Peyer's patch (tissue), 4 donors: ENCODE measurements around the gene RBM4. TPM values are rescaled to one million over a fixed set of nuclear protein-coding genes. Genes with fewer than 3 reads are reported as not detected.
"Not testable (repeated sequence)": the region's sequence is repeated elsewhere in the genome, so short reads cannot be mapped to it uniquely, and the experiment has no call there.

Source experiments
- DNase-seq, 3 donors: peaks; one replicate each; pipeline ENCODE4 v3.0.0-alpha.2; 2017 to 2019
- H3K27ac ChIP-seq, 4 donors: fragments of 200-600 bp; sonication (generic); one replicate each; pipeline ENCODE4 v1.5.1; 2016 to 2019
- H3K27me3 ChIP-seq, 2 donors: fragments of 200-600 bp; sonication (generic); one replicate each; pipeline ENCODE4 v1.5.1; 2019
- H3K36me3 ChIP-seq, 3 donors: fragments of 200-600 bp; sonication (generic); one replicate each; pipeline ENCODE4 v1.5.1; 2016 to 2019
- H3K4me1 ChIP-seq, 4 donors: fragments of 200-600 bp; sonication (generic); one replicate each; pipeline ENCODE4 v1.5.1; 2016 to 2019
- H3K4me3 ChIP-seq, 4 donors: fragments of 200-600 bp; sonication (generic); 1 replicate in 3 of 4; 2 replicates in 1 of 4; pipeline ENCODE4 v1.5.1; 2016 to 2019; ENCODE audit warnings: mild to moderate bottlenecking in 1 of 4
- H3K9me3 ChIP-seq, 4 donors: fragments of 200-600 bp; sonication (generic); one replicate each; pipeline ENCODE4 v1.5.1; 2016 to 2019; ENCODE audit warnings: mild to moderate bottlenecking in 1 of 4
- CTCF ChIP-seq, 6 experiments: fragments of 450-650 bp in 4 of 6; fragments of 200-600 bp in 2 of 6; sonication (generic) in 1 of 6; IDR thresholded peaks; one replicate each; pipeline ENCODE4 v1.5.1; 2017 to 2019; ENCODE audit warnings: antibody characterized with exemption in 6 of 6, mild to moderate bottlenecking in 3 of 6, moderate library complexity in 1 of 6
- POLR2A ChIP-seq, 2 donors: fragments of 450-650 bp; IDR thresholded peaks; one replicate each; pipeline ENCODE4 v1.5.1; 2017; ENCODE audit warnings: antibody characterized with exemption in 2 of 2, mild to moderate bottlenecking in 2 of 2, moderate library complexity in 2 of 2
- total RNA-seq, 4 donors: library from RNA; depleted of rRNA; stranded (reverse); fragments of >200 nt; gene quantifications; one replicate each; pipeline ENCODE4 v1.1.0, GENCODE V29; 2016

RBM4 gene
- total RNA-seq, 4 donors from 2014 or later: 64.6 to 90.8 (median 75.3) TPM

GRCh38 chr11:66600631-66601233, 37.8 kb upstream of the RBM4 start:
- peaks cover 0 to 4% (median 3%) of the 10 kb centered on the region in 4 donors for H3K4me1 ChIP-seq
- no peaks in the 10 kb centered on the region for H3K27me3 ChIP-seq
- H3K9me3 ChIP-seq: no peaks in the 10 kb centered on the region
- TF ChIP-seq CTCF (IDR thresholded peaks at IDR 0.05) (no peak), POLR2A (IDR thresholded peaks at IDR 0.05) (no peak)
- H3K27ac ChIP-seq: no peak overlapping the region
- no peak overlapping the region for H3K4me3 ChIP-seq
- peaks cover 0 to 37% (median 0%) of the 10 kb centered on the region in 3 donors for H3K36me3 ChIP-seq
- DNase-seq: no peak

GRCh38 chr11:66603072-66603471, 35.4 kb upstream of the RBM4 start:
- no peak overlapping the region for H3K27ac ChIP-seq
- H3K4me3 ChIP-seq: no peak overlapping the region
- H3K4me1 ChIP-seq: peaks cover 0 to 11% (median 5%) of the 10 kb centered on the region in 4 donors
- TF ChIP-seq POLR2A (IDR thresholded peaks at IDR 0.05): no peak
- no peak for TF ChIP-seq CTCF (IDR thresholded peaks at IDR 0.05)
- peaks cover 0 to 43% (median 0%) of the 10 kb centered on the region in 3 donors for H3K36me3 ChIP-seq
- H3K27me3 ChIP-seq: no peaks in the 10 kb centered on the region
- no peak for DNase-seq
- no peaks in the 10 kb centered on the region for H3K9me3 ChIP-seq

- no peak for DNase-seq
- TF ChIP-seq POLR2A (IDR thresholded peaks at IDR 0.05) (no peak), CTCF (IDR thresholded peaks at IDR 0.05) (no peak)
- Histone ChIP-seq H3K27me3 (no peaks in the 10 kb centered on the region), H3K27ac (no peak overlapping the region), H3K4me1 (peaks cover 0 to 15% (median 6%) of the 10 kb centered on the region in 4 donors), H3K36me3 (peaks cover 0 to 39% (median 0%) of the 10 kb centered on the region in 3 donors), H3K9me3 (no peaks in the 10 kb centered on the region), H3K4me3 (no peak overlapping the region)
Observed at GRCh38 chr11:66604155-66604554, 34.3 kb upstream of the RBM4 start.

- H3K27ac ChIP-seq: peak overlapping the region; percentile 48 to 82 (median 72)
- H3K9me3 ChIP-seq, H3K4me3 ChIP-seq, DNase-seq, H3K27me3 ChIP-seq: not testable (repeated sequence)
- peaks cover 0 to 26% (median 0%) of the 10 kb centered on the region in 3 donors for H3K36me3 ChIP-seq
- H3K4me1 ChIP-seq: peaks cover 0 to 15% (median 3%) of the 10 kb centered on the region in 4 donors
Observed at GRCh38 chr11:66606608-66607007, 31.9 kb upstream of the RBM4 start.

GRCh38 chr11:66607126-66607834, 31.2 kb upstream of the RBM4 start:
- DNase-seq: peak in 2 of 3 donors; percentile 82 to 85

More at GRCh38 chr11:66607126-66607834, 31.2 kb upstream of the RBM4 start:
- Histone ChIP-seq H3K27me3 (no peaks in the 10 kb centered on the region), H3K4me1 (peaks cover 0 to 15% (median 3%) of the 10 kb centered on the region in 4 donors), H3K36me3 (peaks cover 0 to 26% (median 0%) of the 10 kb centered on the region in 3 donors), H3K4me3 (no peak overlapping the region), H3K9me3 (no peaks in the 10 kb centered on the region), H3K27ac (peak overlapping the region; percentile 48 to 82 (median 72))
- TF ChIP-seq CTCF (IDR thresholded peaks at IDR 0.05): no peak
- no peak for TF ChIP-seq POLR2A (IDR thresholded peaks at IDR 0.05)
